Esophagus squamous epithelium (tissue), 4 donors: ENCODE results near the gene MSL1.

Experiments used
- POLR2A ChIP-seq, 4 donors: fragments of 450-650 bp; IDR thresholded peaks; one replicate each; pipeline ENCODE4 v1.6.1; 2017; ENCODE audit warnings: antibody characterized with exemption in 4 of 4, mild to moderate bottlenecking in 4 of 4, moderate library complexity in 3 of 4
- TF ChIP-seq, protein P1 (sequence below), 6 experiments: fragments of 450-650 bp in 4 of 6; fragments of 200-600 bp in 2 of 6; sonication (generic) in 2 of 6; IDR thresholded peaks; one replicate each; pipeline ENCODE4 v1.5.1; 2016 to 2019; ENCODE audit warnings: antibody characterized with exemption in 6 of 6, mild to moderate bottlenecking in 4 of 6, moderate library complexity in 4 of 6

DNA sequence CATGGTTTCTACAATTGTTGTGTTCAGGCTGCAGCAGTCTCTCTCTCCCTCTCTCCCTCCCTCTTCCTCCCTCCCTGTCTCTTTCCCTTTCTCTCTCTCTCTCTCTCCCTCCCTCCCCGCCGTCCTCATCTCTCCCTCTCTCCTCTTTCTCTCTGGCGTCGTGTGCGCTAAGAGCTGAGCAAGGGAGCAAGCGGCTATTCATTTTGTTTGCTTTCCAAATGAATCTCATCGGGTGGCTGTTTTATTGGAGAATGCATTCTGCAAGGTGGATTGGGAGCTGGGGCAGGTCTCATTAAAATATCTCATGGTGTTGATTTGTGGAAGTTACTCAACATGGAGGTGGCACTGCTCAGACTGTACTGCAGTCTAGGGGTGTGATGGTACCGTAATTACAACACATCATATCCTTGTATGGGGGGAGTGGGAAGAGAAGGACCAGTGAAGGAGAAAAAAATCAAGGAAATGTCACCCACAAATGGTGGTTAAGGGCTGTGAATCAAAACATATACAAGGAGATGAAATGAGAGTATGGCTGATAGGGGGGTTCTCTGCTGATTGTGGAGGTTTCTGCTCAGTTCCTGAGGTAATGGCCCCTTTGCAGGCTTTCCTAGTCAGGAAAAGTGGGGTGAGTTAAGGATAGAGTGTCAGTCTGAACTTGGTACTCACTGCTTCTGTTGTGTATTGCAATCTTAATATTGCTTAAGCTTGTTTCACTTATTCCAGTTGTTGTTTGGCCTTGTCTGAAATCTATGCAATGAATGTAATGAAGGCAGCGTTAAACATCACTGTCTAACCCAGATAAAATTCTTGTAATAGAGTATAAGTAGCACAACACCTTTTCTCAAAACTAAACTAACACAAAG is 2.7 kb downstream of the MSL1 start:
- TF ChIP-seq, protein P1, sequence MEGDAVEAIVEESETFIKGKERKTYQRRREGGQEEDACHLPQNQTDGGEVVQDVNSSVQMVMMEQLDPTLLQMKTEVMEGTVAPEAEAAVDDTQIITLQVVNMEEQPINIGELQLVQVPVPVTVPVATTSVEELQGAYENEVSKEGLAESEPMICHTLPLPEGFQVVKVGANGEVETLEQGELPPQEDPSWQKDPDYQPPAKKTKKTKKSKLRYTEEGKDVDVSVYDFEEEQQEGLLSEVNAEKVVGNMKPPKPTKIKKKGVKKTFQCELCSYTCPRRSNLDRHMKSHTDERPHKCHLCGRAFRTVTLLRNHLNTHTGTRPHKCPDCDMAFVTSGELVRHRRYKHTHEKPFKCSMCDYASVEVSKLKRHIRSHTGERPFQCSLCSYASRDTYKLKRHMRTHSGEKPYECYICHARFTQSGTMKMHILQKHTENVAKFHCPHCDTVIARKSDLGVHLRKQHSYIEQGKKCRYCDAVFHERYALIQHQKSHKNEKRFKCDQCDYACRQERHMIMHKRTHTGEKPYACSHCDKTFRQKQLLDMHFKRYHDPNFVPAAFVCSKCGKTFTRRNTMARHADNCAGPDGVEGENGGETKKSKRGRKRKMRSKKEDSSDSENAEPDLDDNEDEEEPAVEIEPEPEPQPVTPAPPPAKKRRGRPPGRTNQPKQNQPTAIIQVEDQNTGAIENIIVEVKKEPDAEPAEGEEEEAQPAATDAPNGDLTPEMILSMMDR (IDR thresholded peaks at IDR 0.05) = no peak
- no peak for TF ChIP-seq POLR2A (IDR thresholded peaks at IDR 0.05)
